ENCODE measurements around the gene ZMYM4.

- TF ChIP-seq, protein P1, sequence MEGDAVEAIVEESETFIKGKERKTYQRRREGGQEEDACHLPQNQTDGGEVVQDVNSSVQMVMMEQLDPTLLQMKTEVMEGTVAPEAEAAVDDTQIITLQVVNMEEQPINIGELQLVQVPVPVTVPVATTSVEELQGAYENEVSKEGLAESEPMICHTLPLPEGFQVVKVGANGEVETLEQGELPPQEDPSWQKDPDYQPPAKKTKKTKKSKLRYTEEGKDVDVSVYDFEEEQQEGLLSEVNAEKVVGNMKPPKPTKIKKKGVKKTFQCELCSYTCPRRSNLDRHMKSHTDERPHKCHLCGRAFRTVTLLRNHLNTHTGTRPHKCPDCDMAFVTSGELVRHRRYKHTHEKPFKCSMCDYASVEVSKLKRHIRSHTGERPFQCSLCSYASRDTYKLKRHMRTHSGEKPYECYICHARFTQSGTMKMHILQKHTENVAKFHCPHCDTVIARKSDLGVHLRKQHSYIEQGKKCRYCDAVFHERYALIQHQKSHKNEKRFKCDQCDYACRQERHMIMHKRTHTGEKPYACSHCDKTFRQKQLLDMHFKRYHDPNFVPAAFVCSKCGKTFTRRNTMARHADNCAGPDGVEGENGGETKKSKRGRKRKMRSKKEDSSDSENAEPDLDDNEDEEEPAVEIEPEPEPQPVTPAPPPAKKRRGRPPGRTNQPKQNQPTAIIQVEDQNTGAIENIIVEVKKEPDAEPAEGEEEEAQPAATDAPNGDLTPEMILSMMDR (IDR thresholded peaks at IDR 0.05; ENCODE audit: poor library complexity, severe bottlenecking): no peak
- no peak for TF ChIP-seq TAF1 (IDR thresholded peaks at IDR 0.05; ENCODE audit: low read depth)
- TF ChIP-seq RAD21 (conservative IDR thresholded peaks at IDR 0.05): no peak
- TF ChIP-seq SMC3 (conservative IDR thresholded peaks at IDR 0.05; ENCODE audit: poor library complexity): no peak
- TF ChIP-seq POLR2AphosphoS5 (IDR thresholded peaks at IDR 0.05): no peak
- no peak for TF ChIP-seq REST (IDR thresholded peaks at IDR 0.05; ENCODE audit: borderline replicate concordance)
- no peak for TF ChIP-seq EZH2 (IDR thresholded peaks at IDR 0.05; ENCODE audit: borderline replicate concordance, insufficient read depth, low read length, poor library complexity, severe bottlenecking)
Measured at GRCh38 chr1:35390600-35391494, 122.3 kb downstream of the ZMYM4 start.

Measured in neural cell (in vitro differentiated cells).